ENCODE measurements around the gene PDE9A.

Gene PDE9A

DNA sequence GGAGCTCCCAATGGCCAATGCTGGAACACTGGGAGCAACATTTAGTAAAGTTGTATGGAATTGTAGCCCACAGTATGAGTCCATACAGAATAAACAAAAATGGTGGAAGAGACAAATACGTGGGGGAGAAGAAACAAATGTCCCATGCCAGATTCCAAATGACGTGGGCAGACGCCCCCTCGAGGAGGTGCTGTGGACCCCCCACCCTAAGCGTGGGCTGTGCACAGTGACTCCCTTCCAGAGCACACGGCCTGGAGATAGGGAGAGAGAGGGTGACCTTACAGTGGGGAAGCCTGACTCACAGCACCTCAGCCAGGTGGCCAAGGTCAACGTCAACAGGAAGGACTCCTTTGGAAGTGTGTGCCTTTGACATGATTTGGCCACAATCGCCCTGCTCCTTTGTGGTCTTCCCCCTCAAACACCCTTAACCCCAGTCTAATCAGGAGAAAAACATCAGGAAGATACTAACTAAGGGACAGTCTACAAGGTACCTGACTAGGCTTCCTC is 13.7 kb upstream of the PDE9A start:
- Histone ChIP-seq H3K9ac (no peak overlapping the region), H4K20me1 (ENCODE audit: insufficient read depth) (no peaks in the 10 kb centered on the region), H3K36me3 (ENCODE audit: insufficient read depth) (no peaks in the 10 kb centered on the region), H3K27me3 (ENCODE audit: insufficient read depth, low read depth) (peaks cover 65% of the 10 kb centered on the region), H3K4me2 (no peak overlapping the region), H3K27ac (no peak overlapping the region), H3K4me1 (ENCODE audit: low read depth, poor library complexity, severe bottlenecking) (no peaks in the 10 kb centered on the region), H3K79me2 (ENCODE audit: insufficient read depth, low read depth) (no peaks in the 10 kb centered on the region), H3K4me3 (IDR thresholded peaks at IDR 0.05; ENCODE audit: insufficient read depth, low read depth, low read length) (no peak overlapping the region), H2AFZ (ENCODE audit: low read depth) (no peak overlapping the region)
- TF ChIP-seq, protein P1, sequence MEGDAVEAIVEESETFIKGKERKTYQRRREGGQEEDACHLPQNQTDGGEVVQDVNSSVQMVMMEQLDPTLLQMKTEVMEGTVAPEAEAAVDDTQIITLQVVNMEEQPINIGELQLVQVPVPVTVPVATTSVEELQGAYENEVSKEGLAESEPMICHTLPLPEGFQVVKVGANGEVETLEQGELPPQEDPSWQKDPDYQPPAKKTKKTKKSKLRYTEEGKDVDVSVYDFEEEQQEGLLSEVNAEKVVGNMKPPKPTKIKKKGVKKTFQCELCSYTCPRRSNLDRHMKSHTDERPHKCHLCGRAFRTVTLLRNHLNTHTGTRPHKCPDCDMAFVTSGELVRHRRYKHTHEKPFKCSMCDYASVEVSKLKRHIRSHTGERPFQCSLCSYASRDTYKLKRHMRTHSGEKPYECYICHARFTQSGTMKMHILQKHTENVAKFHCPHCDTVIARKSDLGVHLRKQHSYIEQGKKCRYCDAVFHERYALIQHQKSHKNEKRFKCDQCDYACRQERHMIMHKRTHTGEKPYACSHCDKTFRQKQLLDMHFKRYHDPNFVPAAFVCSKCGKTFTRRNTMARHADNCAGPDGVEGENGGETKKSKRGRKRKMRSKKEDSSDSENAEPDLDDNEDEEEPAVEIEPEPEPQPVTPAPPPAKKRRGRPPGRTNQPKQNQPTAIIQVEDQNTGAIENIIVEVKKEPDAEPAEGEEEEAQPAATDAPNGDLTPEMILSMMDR (conservative IDR thresholded peaks at IDR 0.05; ENCODE audit: low read depth, low read length), result no peak

DNA sequence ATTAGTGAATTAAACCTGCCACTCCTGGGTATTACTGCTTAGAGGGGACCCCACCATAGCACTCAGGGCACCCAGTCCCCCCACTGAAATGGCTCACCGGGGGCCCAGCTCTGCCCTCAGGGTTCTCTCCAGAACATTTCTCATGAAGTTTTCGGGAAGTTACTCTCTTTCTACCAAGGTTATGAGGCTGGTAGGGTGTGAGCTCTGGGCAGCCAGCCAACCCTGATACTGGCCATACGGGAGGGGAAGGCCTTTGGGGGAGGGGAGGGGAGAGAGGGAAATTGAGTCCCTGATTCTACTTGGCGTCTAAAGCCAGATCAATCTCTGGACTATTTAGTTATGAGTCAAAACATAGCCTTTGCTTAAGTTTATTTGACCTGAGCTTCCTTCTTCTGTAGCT is 12.9 kb upstream of the PDE9A start:
- Histone ChIP-seq H4K20me1 (ENCODE audit: insufficient read depth) (no peaks in the 10 kb centered on the region), H3K79me2 (ENCODE audit: insufficient read depth, low read depth) (no peaks in the 10 kb centered on the region), H3K27ac (no peak overlapping the region), H3K4me3 (IDR thresholded peaks at IDR 0.05; ENCODE audit: insufficient read depth, low read depth, low read length) (no peak overlapping the region), H3K4me1 (ENCODE audit: low read depth, poor library complexity, severe bottlenecking) (no peaks in the 10 kb centered on the region), H3K4me2 (no peak overlapping the region), H2AFZ (ENCODE audit: low read depth) (no peak overlapping the region), H3K9ac (no peak overlapping the region), H3K36me3 (ENCODE audit: insufficient read depth) (no peaks in the 10 kb centered on the region), H3K27me3 (ENCODE audit: insufficient read depth, low read depth) (peaks cover 72% of the 10 kb centered on the region)
- TF ChIP-seq, protein P1 (conservative IDR thresholded peaks at IDR 0.05; ENCODE audit: low read depth, low read length), result no peak

DNA sequence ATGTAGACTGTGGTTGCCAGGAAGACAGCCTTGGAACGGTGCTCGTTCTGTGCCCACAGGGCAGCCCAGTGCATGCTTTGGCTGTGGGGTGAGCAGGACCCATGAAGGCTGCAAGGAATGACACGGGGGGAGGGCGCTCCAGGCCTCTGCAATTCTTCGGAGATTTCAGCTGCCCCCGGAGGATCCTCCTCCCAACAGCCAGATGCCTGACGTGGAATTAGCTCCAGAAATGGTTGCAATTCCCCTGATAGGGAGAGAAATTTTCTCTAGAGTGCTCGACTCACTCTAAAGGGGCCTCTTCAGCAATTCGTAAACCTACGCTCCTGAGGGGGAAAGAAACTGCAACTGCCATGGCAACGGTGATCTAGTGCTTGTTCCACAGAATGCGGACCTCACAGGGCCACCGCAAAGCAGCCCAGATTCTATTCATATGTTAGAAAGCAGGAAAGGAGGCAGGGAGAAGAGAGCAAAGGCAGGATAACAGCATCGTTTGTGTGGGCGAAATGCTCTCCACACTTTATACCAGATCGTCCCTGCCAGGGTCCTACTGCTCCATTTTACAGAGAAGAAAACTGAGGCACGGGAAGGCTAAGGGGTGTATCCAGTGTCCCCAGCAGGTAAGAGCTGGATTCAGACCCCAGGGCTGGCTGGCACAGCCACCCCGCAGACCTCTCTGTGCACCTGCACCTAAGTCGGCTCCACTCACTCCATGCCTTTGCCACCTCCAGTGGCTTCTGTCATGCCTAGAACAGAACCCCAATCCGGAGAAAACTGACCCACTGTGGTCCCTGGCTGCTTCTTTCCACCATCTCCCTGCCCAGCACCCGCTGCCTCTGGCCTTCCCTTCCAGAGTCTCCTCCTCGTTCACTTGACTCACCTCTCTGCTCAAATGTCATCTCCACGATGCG is 11.9 kb upstream of the PDE9A start:
- Histone ChIP-seq H3K4me2 (no peak overlapping the region), H3K79me2 (ENCODE audit: insufficient read depth, low read depth) (no peaks in the 10 kb centered on the region), H3K27me3 (ENCODE audit: insufficient read depth, low read depth) (peaks cover 74% of the 10 kb centered on the region), H4K20me1 (ENCODE audit: insufficient read depth) (no peaks in the 10 kb centered on the region), H3K36me3 (ENCODE audit: insufficient read depth) (no peaks in the 10 kb centered on the region), H3K9ac (no peak overlapping the region), H3K4me3 (IDR thresholded peaks at IDR 0.05; ENCODE audit: insufficient read depth, low read depth, low read length) (no peak overlapping the region), H3K4me1 (ENCODE audit: low read depth, poor library complexity, severe bottlenecking) (no peaks in the 10 kb centered on the region), H2AFZ (ENCODE audit: low read depth) (no peak overlapping the region), H3K27ac (no peak overlapping the region)
- TF ChIP-seq, protein P1 (conservative IDR thresholded peaks at IDR 0.05; ENCODE audit: low read depth, low read length), result no peak

DNA sequence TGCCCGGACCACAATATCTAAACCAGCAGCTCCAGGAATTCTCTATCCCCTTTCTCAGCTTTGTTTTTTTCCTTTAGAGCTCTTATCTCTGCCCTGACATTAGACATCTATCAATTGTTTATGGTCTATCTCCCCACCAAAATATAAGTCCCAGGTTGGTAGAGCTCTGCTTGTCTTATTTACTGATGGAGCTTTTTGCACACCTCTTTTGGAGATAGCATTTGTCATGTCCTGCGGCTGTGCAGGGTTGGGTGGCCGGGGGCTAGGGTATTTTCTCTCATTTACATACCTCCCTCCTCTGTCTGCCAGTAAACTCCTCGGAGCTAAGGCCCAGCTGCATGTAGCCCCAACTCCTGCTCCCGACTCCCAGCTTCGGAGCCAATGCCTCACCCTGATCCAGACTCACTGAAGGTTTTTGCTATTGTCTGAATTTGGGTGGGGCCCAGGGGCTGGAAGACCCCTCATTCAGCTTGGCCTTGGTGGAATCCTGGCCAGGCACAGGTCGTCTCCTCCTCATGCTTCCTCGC is 11.1 kb upstream of the PDE9A start:
- Histone ChIP-seq H4K20me1 (ENCODE audit: insufficient read depth) (no peaks in the 10 kb centered on the region), H3K36me3 (ENCODE audit: insufficient read depth) (no peaks in the 10 kb centered on the region), H3K79me2 (ENCODE audit: insufficient read depth, low read depth) (no peaks in the 10 kb centered on the region), H3K4me1 (ENCODE audit: low read depth, poor library complexity, severe bottlenecking) (no peaks in the 10 kb centered on the region), H2AFZ (ENCODE audit: low read depth) (no peak overlapping the region), H3K4me2 (no peak overlapping the region), H3K4me3 (IDR thresholded peaks at IDR 0.05; ENCODE audit: insufficient read depth, low read depth, low read length) (no peak overlapping the region), H3K27ac (no peak overlapping the region), H3K9ac (no peak overlapping the region), H3K27me3 (ENCODE audit: insufficient read depth, low read depth) (peaks cover 79% of the 10 kb centered on the region)
- TF ChIP-seq, protein P1 (conservative IDR thresholded peaks at IDR 0.05; ENCODE audit: low read depth, low read length), result no peak
